B cell (primary cell): ENCODE data around the gene LRBA. TPM values are rescaled to one million over a fixed set of nuclear protein-coding genes. Genes with fewer than 3 reads are reported as not detected.

Experiments used
- ATAC-seq: fragments of 200-7000 bp; cut with Tn5 transposase; one replicate; pipeline ENCODE4 v1.10.0; 2021; ENCODE audit warnings: low read depth, mild to moderate bottlenecking, moderate number of reproducible peaks, moderate library complexity
- CTCF ChIA-PET: fragments of 350-600 bp; sonication (Branson Sonifier 250); formaldehyde crosslinking; loops from one replicate; lab custom pipeline; 2021; ENCODE audit warnings: antibody characterized with exemption, inconsistent platforms; lab: Charles Lee
- POLR2A ChIA-PET: fragments of 350-600 bp; sonication (Branson Sonifier 250); formaldehyde crosslinking; loops from one replicate; lab custom pipeline; 2021; ENCODE audit warnings: antibody characterized with exemption; lab: Charles Lee
- DNase-seq: peaks from one replicate; pipeline ENCODE4 v3.0.0; 2013
- H2AFZ ChIP-seq: 2 replicates; pipeline ENCODE4 v1.6.1; 2012; ENCODE audit warnings: mild to moderate bottlenecking, low read depth, low read length; ENCODE audit not compliant: insufficient read depth, poor library complexity, severe bottlenecking
- H3K27ac ChIP-seq, 2 donors: 1 replicate in 1 of 2; 2 replicates in 1 of 2; pipeline ENCODE4 v1.5.1; 2012 to 2013; ENCODE audit warnings: low read length in 2 of 2, mild to moderate bottlenecking in 2 of 2, moderate library complexity in 1 of 2
- H3K27me3 ChIP-seq, 4 experiments: fragments of 200-600 bp in 1 of 4; sonication (generic) in 1 of 4; replicated peaks in 1 of 4; 1 replicate in 2 of 4; 2 replicates in 2 of 4; pipeline versions ENCODE4 v1.6.1 to v1.7.0; 2013 to 2016; ENCODE audit warnings: low read length in 3 of 4, mild to moderate bottlenecking in 2 of 4, mixed read lengths in 1 of 4, moderate library complexity in 1 of 4; ENCODE audit not compliant: insufficient read depth in 4 of 4, control insufficient read depth in 3 of 4; ENCODE audit errors: control extremely low read depth in 1 of 4
- H3K36me3 ChIP-seq, 2 experiments: replicated peaks in 1 of 2; 1 replicate in 1 of 2; 2 replicates in 1 of 2; pipeline versions ENCODE4 v1.6.1 to v1.7.1; 2013; ENCODE audit warnings: low read length in 1 of 2; ENCODE audit not compliant: insufficient read depth in 2 of 2, control insufficient read depth in 1 of 2; ENCODE audit errors: control extremely low read depth in 1 of 2, extremely low read depth in 1 of 2
- H3K4me1 ChIP-seq, 2 donors: fragments of 200-600 bp in 1 of 2; sonication (generic) in 1 of 2; 1 replicate in 1 of 2; 2 replicates in 1 of 2; pipeline versions ENCODE4 v1.5.1 to v1.6.1; 2013 to 2017; ENCODE audit warnings: low read length in 2 of 2; ENCODE audit not compliant: control insufficient read depth in 2 of 2, insufficient read depth in 2 of 2
- H3K4me2 ChIP-seq: replicated peaks from 2 replicates; pipeline ENCODE3; 2012; ENCODE audit warnings: mild to moderate bottlenecking, low read depth, low read length; ENCODE audit not compliant: poor library complexity, severe bottlenecking
- H3K4me3 ChIP-seq, 5 experiments: fragments of 200-600 bp in 1 of 5; sonication (generic) in 1 of 5; 1 replicate in 3 of 5; 2 replicates in 2 of 5; pipeline versions ENCODE4 v1.5.1 to v1.7.0; 2011 to 2016; ENCODE audit warnings: low read length in 4 of 5, mild to moderate bottlenecking in 4 of 5, low read depth in 2 of 5, control low read depth in 1 of 5, moderate library complexity in 1 of 5; ENCODE audit not compliant: insufficient read depth in 1 of 5; ENCODE audit errors: control extremely low read depth in 1 of 5, extremely low read depth in 1 of 5
- H3K79me2 ChIP-seq: fragments of 200-600 bp; sonication (generic); one replicate; pipeline ENCODE4 v1.6.0; 2016; ENCODE audit warnings: low read length; ENCODE audit not compliant: control insufficient read depth, insufficient read depth
- H3K9ac ChIP-seq: fragments of 200-600 bp; sonication (generic); 2 replicates; pipeline ENCODE4 v1.6.1; 2017; ENCODE audit warnings: mild to moderate bottlenecking, low read length, moderate library complexity
- H3K9me3 ChIP-seq, 3 donors: one replicate each; pipeline versions ENCODE4 v1.6.1 to v1.7.1; 2013; ENCODE audit warnings: low read length in 2 of 3; ENCODE audit not compliant: control insufficient read depth in 2 of 3, insufficient read depth in 1 of 3; ENCODE audit errors: control extremely low read depth in 1 of 3
- H4K20me1 ChIP-seq: 2 replicates; pipeline ENCODE4 v1.6.0; 2012; ENCODE audit warnings: mild to moderate bottlenecking, low read length; ENCODE audit not compliant: insufficient read depth, control insufficient read depth, poor library complexity, severe bottlenecking
- H3K27ac Mint-ChIP-seq: one replicate; pipeline ENCODE4 v1.8.0; 2021; ENCODE audit warnings: mixed read lengths
- H3K27me3 Mint-ChIP-seq: one replicate; pipeline ENCODE4 v1.8.0; 2021; ENCODE audit warnings: mixed read lengths
- H3K4me1 Mint-ChIP-seq: one replicate; pipeline ENCODE4 v1.8.0; 2021; ENCODE audit warnings: mixed read lengths
- H3K4me3 Mint-ChIP-seq: one replicate; pipeline ENCODE4 v1.8.0; 2021; ENCODE audit warnings: mixed read lengths
- H3K9me3 Mint-ChIP-seq: one replicate; pipeline ENCODE4 v1.8.0; 2022; ENCODE audit warnings: mixed read lengths; ENCODE audit not compliant: insufficient read depth
- CTCF ChIP-seq: fragments of 200-600 bp; IDR thresholded peaks from one replicate; pipeline ENCODE4 v1.8.0; 2022; ENCODE audit warnings: antibody characterized with exemption, mild to moderate bottlenecking
- EZH2 ChIP-seq: IDR thresholded peaks from 2 replicates; pipeline ENCODE4 v1.6.1; 2012; ENCODE audit warnings: borderline replicate concordance, low read depth, mild to moderate bottlenecking, moderate library complexity, low read length; ENCODE audit not compliant: insufficient read depth, poor library complexity, severe bottlenecking
- WGBS: methylation state at CpG from one replicate; pipeline ENCODE4 v1.1.5; 2013; ENCODE audit warnings: missing lambda C conversion rate; ENCODE audit not compliant: insufficient coverage; 5-methylcytosine and 5-hydroxymethylcytosine counted together
- intact Hi-C: fragments of 100-400 bp; cut with micrococcal nuclease; formaldehyde crosslinking; loops from one replicate; pipeline ENCODE4 v1.10.0; 2022
- polyA plus RNA-seq: library from polyadenylated mRNA; depleted of rRNA; stranded (reverse); fragments of >200 nt; gene quantifications from 2 replicates; pipeline ENCODE4 v1.2.3, GENCODE V29; 2012
- total RNA-seq, 2 donors: library from RNA; stranded (reverse); fragments of 120-200 nt in 1 of 2; gene quantifications; 1 replicate in 1 of 2; 2 replicates in 1 of 2; pipeline versions ENCODE4 v1.2.3 to v1.2.4, GENCODE V29; 2013 to 2022

Gene LRBA
- total and polyA plus RNA-seq, 2 donors (not counting 1 experiment from before 2014, with no cell fraction given), result 17.5 to 86.7 TPM

- peaks cover 0 to 1% (median 0%) of the 10 kb centered on the region in 3 donors for H3K9me3 ChIP-seq
- peaks cover 0 to 12% of the 10 kb centered on the region in 2 donors for H3K4me1 ChIP-seq
- peak overlapping the region; percentile 26 for H3K4me3 Mint-ChIP-seq
- ATAC-seq (no peak), DNase-seq (no peak)
- no peak overlapping the region for H3K4me2 ChIP-seq
- H2AFZ ChIP-seq, result no peak overlapping the region
- H3K9me3 Mint-ChIP-seq, result peaks cover 4% of the 10 kb centered on the region
- peaks cover 0 to 2% of the 10 kb centered on the region in 2 experiments for H3K36me3 ChIP-seq
- H3K9ac ChIP-seq, result no peak overlapping the region
- H4K20me1 ChIP-seq, result peaks cover 45% of the 10 kb centered on the region
- ChIA-PET POLR2A (no interaction called here), CTCF (no interaction called here)
- intact Hi-C loops, result no loop called here
- H3K4me1 Mint-ChIP-seq, result peaks cover 49% of the 10 kb centered on the region
- no peaks in the 10 kb centered on the region for H3K27me3 Mint-ChIP-seq
- H3K4me3 ChIP-seq, result no peak overlapping the region
- 100% methylated on average over 1 of the region's 1 CpG for WGBS
- no peaks in the 10 kb centered on the region for H3K27me3 ChIP-seq
- no peak overlapping the region for H3K27ac ChIP-seq
- peak overlapping the region; percentile 32 for H3K27ac Mint-ChIP-seq
- H3K79me2 ChIP-seq, result peaks cover 82% of the 10 kb centered on the region
- TF ChIP-seq CTCF (no peak), EZH2 (no peak)
Observed at GRCh38 chr4:150982557-150983233, 32.4 kb downstream of the LRBA start.

- peaks cover 4% of the 10 kb centered on the region for H3K9me3 Mint-ChIP-seq
- DNase-seq, result no peak
- CTCF ChIA-PET, result interaction anchor here (0.6 to 2.2 kb wide), 2 partner anchors 17 to 92 kb away, joined by 3 to 6 read pairs; no protein-coding TSS in a partner anchor
- peaks cover 88% of the 10 kb centered on the region for H3K79me2 ChIP-seq
- H4K20me1 ChIP-seq, result peaks cover 52% of the 10 kb centered on the region
- H3K27ac Mint-ChIP-seq, result no peak overlapping the region
- no peak overlapping the region for H3K27ac ChIP-seq
- H3K36me3 ChIP-seq, result peaks cover 0 to 2% of the 10 kb centered on the region in 2 experiments
- TF ChIP-seq CTCF (no peak), EZH2 (no peak)
- POLR2A ChIA-PET, result no interaction called here
- H3K4me3 ChIP-seq, result no peak overlapping the region
- no peak overlapping the region for H2AFZ ChIP-seq
- H3K4me1 ChIP-seq, result peaks cover 2 to 16% of the 10 kb centered on the region in 2 donors
- no peak for ATAC-seq
- no peaks in the 10 kb centered on the region for H3K27me3 Mint-ChIP-seq
- no peak overlapping the region for H3K9ac ChIP-seq
- no peaks in the 10 kb centered on the region for H3K27me3 ChIP-seq
- no peak overlapping the region for H3K4me3 Mint-ChIP-seq
- H3K4me1 Mint-ChIP-seq, result peaks cover 58% of the 10 kb centered on the region
- no peaks in the 10 kb centered on the region for H3K9me3 ChIP-seq
- WGBS, result no CpG with 5 or more reads among the region's 3 CpGs
- no peak overlapping the region for H3K4me2 ChIP-seq
- intact Hi-C loops, result no loop called here
Observed at GRCh38 chr4:150978738-150979575, 36.1 kb downstream of the LRBA start.
